Measurements from ENCODE around the gene RPL37A.

RPL37A gene

GRCh38 chr2:216520112-216520511 lies 21.5 kb downstream of the RPL37A start:
- POLR2A ChIA-PET: no interaction called here

DNA sequence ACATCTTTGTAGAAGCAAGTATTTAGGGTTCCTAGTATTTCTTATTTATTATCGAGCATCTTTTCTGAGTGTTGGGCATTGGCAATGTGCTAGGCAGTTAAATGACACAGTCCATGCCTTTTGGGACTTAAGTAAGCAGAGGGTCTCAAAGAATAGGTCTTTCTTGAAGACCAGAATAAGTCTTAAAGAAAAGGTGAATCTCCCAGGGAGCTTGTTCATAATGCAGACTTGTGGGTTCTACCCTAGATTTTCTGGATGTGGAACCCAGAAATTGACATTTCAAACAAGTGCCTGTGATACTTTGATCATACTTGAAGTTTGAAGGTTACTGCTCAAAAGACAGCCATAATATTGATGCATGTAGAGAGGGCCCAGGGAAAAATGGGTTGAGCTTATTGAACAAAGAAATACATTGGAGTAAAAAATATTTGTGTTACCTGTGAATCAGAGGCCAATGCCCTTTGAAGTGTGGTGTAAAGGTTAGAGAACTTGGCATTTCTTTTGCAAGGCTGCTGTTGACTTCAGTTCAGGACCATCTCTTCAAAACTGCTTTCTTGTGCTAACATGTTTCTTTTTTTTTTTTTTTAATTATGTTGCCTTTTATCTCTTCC lies 24.4 kb downstream of the RPL37A start:
- CTCF ChIA-PET: interaction anchor here (0.7 kb wide), 1 partner anchor 82 kb away, joined by 3 read pairs; no protein-coding TSS in a partner anchor
- POLR2A ChIA-PET: no interaction called here

More at GRCh38 chr2:216520112-216520511, 21.5 kb downstream of the RPL37A start:
- no peak for DNase-seq (ENCODE audit: extremely low spot score)
- no peak for TF ChIP-seq FOXK2 (IDR thresholded peaks at IDR 0.05)
- TF ChIP-seq FOXM1 (IDR thresholded peaks at IDR 0.05; ENCODE audit: borderline replicate concordance): no peak
- no peak for TF ChIP-seq LEF1 (IDR thresholded peaks at IDR 0.05; ENCODE audit: borderline replicate concordance)
- TF ChIP-seq BHLHE40 (IDR thresholded peaks at IDR 0.05; ENCODE audit: borderline replicate concordance): no peak
- TF ChIP-seq ARNT (IDR thresholded peaks at IDR 0.05): no peak
- no peak for TF ChIP-seq ELF4 (IDR thresholded peaks at IDR 0.05)
- TF ChIP-seq CTBP1 (IDR thresholded peaks at IDR 0.05; ENCODE audit: borderline replicate concordance): no peak
- TF ChIP-seq PKNOX1 (IDR thresholded peaks at IDR 0.05): no peak
- CTCF ChIA-PET: interaction anchor here (0.9 to 3.1 kb wide), 4 partner anchors 132 to 147 kb away, joined by 3 to 14 read pairs (median 4); no protein-coding TSS in a partner anchor

GRCh38 chr2:216525972-216526371 lies 27.3 kb downstream of the RPL37A start:
- CTCF ChIA-PET: interaction anchor here (1.5 kb wide), 1 partner anchor 135 kb away, joined by 4 read pairs; no protein-coding TSS in a partner anchor
- POLR2A ChIA-PET: no interaction called here
- DNase-seq (ENCODE audit: extremely low spot score): no peak
- TF ChIP-seq ZNF384 (IDR thresholded peaks at IDR 0.05) (no peak), BHLHE40 (IDR thresholded peaks at IDR 0.05; ENCODE audit: borderline replicate concordance) (no peak), TARDBP (IDR thresholded peaks at IDR 0.05) (no peak), SUZ12 (IDR thresholded peaks at IDR 0.05) (no peak), ELF4 (IDR thresholded peaks at IDR 0.05) (no peak), FOXA1 (IDR thresholded peaks at IDR 0.05) (no peak), FOXK2 (IDR thresholded peaks at IDR 0.05) (no peak), PKNOX1 (IDR thresholded peaks at IDR 0.05) (no peak), ARNT (IDR thresholded peaks at IDR 0.05) (no peak), FOXM1 (IDR thresholded peaks at IDR 0.05; ENCODE audit: borderline replicate concordance) (no peak), NFRKB (IDR thresholded peaks at IDR 0.05) (no peak), HDGF (IDR thresholded peaks at IDR 0.05; ENCODE audit: borderline replicate concordance) (no peak), LEF1 (IDR thresholded peaks at IDR 0.05; ENCODE audit: borderline replicate concordance) (no peak)

More for the DNA sequence above, 24.4 kb downstream of the RPL37A start:
- no peak for DNase-seq (ENCODE audit: extremely low spot score)
- no peak for TF ChIP-seq ELF4 (IDR thresholded peaks at IDR 0.05)
- TF ChIP-seq L3MBTL2 (conservative IDR thresholded peaks at IDR 0.05): no peak
- no peak for TF ChIP-seq FOXK2 (IDR thresholded peaks at IDR 0.05)
- no peak for TF ChIP-seq SUZ12 (IDR thresholded peaks at IDR 0.05)
- TF ChIP-seq CTBP1 (IDR thresholded peaks at IDR 0.05; ENCODE audit: borderline replicate concordance): no peak
- TF ChIP-seq SP1 (IDR thresholded peaks at IDR 0.05): no peak
- no peak for TF ChIP-seq TARDBP (IDR thresholded peaks at IDR 0.05)
- no peak for TF ChIP-seq HDGF (IDR thresholded peaks at IDR 0.05; ENCODE audit: borderline replicate concordance)
- TF ChIP-seq PKNOX1 (IDR thresholded peaks at IDR 0.05): no peak
- TF ChIP-seq FOXM1 (IDR thresholded peaks at IDR 0.05; ENCODE audit: borderline replicate concordance): no peak
- TF ChIP-seq LEF1 (IDR thresholded peaks at IDR 0.05; ENCODE audit: borderline replicate concordance): no peak
- TF ChIP-seq FOXA1 (IDR thresholded peaks at IDR 0.05): no peak
- TF ChIP-seq ZNF384 (IDR thresholded peaks at IDR 0.05): no peak
- no peak for TF ChIP-seq NFRKB (IDR thresholded peaks at IDR 0.05)
- TF ChIP-seq ARNT (IDR thresholded peaks at IDR 0.05): no peak

DNA sequence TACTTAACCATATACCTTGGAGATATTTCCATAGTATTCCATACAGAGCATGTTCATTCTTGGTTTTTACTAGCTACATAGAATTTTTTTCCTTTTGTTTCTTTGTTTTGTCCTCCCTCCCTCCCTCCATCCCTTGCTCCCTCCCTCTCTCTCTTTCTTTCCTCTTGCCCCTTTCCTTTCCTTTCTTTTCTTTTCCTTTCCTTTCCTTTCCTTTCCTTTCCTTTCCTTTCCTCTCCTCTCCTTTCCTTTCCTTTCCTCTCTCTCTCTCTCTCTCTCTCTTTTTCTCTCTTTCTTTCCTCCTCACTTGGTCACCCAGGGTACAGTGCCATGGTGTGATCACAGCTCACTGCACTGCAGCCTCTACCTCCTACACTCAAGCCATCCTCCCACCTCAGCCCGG lies 28.3 kb downstream of the RPL37A start:
- ChIA-PET POLR2A (interaction anchor here (0.8 kb wide), 1 partner anchor 9 kb away, joined by 3 read pairs; no protein-coding TSS in a partner anchor), CTCF (interaction anchor here (0.6 to 1.5 kb wide), 3 partner anchors 134 to 140 kb away, joined by 3 to 4 read pairs (median 3); no protein-coding TSS in a partner anchor)
- TF ChIP-seq LEF1 (IDR thresholded peaks at IDR 0.05; ENCODE audit: borderline replicate concordance): no peak
- TF ChIP-seq SUZ12 (IDR thresholded peaks at IDR 0.05): no peak
- no peak for TF ChIP-seq SP1 (IDR thresholded peaks at IDR 0.05)
- TF ChIP-seq BHLHE40 (IDR thresholded peaks at IDR 0.05; ENCODE audit: borderline replicate concordance): no peak
- no peak for TF ChIP-seq ZNF384 (IDR thresholded peaks at IDR 0.05)
- no peak for TF ChIP-seq L3MBTL2 (conservative IDR thresholded peaks at IDR 0.05)
- TF ChIP-seq HDGF (IDR thresholded peaks at IDR 0.05; ENCODE audit: borderline replicate concordance): no peak
- no peak for TF ChIP-seq FOXM1 (IDR thresholded peaks at IDR 0.05; ENCODE audit: borderline replicate concordance)
- TF ChIP-seq PKNOX1 (IDR thresholded peaks at IDR 0.05): no peak
- no peak for TF ChIP-seq ARNT (IDR thresholded peaks at IDR 0.05)
- TF ChIP-seq CTBP1 (IDR thresholded peaks at IDR 0.05; ENCODE audit: borderline replicate concordance): no peak
- TF ChIP-seq TARDBP (IDR thresholded peaks at IDR 0.05): no peak
- no peak for TF ChIP-seq FOXK2 (IDR thresholded peaks at IDR 0.05)
- TF ChIP-seq FOXA1 (IDR thresholded peaks at IDR 0.05): no peak
- no peak for TF ChIP-seq ELF4 (IDR thresholded peaks at IDR 0.05)
- TF ChIP-seq NFRKB (IDR thresholded peaks at IDR 0.05): no peak
- no peak for DNase-seq (ENCODE audit: extremely low spot score)

DNA sequence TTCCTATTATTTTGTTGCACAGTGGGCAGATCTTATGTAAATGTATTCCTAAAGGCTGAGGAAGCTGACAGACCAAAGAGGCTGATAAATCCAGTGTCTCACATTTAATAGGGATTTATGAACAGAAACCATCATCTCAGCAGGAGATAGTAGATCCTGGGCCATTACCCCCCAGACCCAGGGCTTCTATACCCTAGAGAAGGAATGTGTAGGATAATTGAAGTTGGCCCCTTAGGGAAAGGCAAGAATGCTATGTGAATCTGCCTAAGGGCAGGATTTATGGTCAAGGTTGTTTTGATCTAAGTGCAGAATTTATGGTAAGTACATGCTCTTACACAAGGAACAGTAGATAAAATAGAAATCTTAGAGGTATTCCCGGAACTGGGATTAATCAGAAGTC lies 29.0 kb downstream of the RPL37A start:
- TF ChIP-seq ZNF384 (IDR thresholded peaks at IDR 0.05): no peak
- TF ChIP-seq TARDBP (IDR thresholded peaks at IDR 0.05): no peak
- TF ChIP-seq SP1 (IDR thresholded peaks at IDR 0.05): no peak
- TF ChIP-seq PKNOX1 (IDR thresholded peaks at IDR 0.05): 0 out of 2 replicates have a peak, but pooled peaks have one; percentile 40
- TF ChIP-seq CTBP1 (IDR thresholded peaks at IDR 0.05; ENCODE audit: borderline replicate concordance): no peak
- no peak for TF ChIP-seq FOXK2 (IDR thresholded peaks at IDR 0.05)
- no peak for TF ChIP-seq FOXA1 (IDR thresholded peaks at IDR 0.05)
- DNase-seq (ENCODE audit: extremely low spot score): no peak
- CTCF ChIA-PET: interaction anchor here (0.6 kb wide), 1 partner anchor 140 kb away, joined by 3 read pairs; no protein-coding TSS in a partner anchor
- POLR2A ChIA-PET: interaction anchor here (0.8 kb wide), 1 partner anchor 8 kb away, joined by 3 read pairs; no protein-coding TSS in a partner anchor

Measured in HEK293T (cell line).